SU-DHL-6 (cell line): ENCODE data around the gene CD70.
A peak's percentile ranks its signal among the peaks of the same experiment; 100 is the strongest.

ENCODE experiments used
- H2AFZ ChIP-seq: fragments of 200-600 bp; sonication (generic); 2 replicates; pipeline ENCODE4 v1.6.1; 2014; ENCODE audit warnings: low read depth, mild to moderate bottlenecking, moderate library complexity, mixed read lengths, antibody characterized with exemption, low read length; ENCODE audit not compliant: severe bottlenecking
- H3F3A ChIP-seq: fragments of 200-600 bp; shearing (Covaris generic); 2 replicates; pipeline ENCODE4 v1.6.0; 2016; ENCODE audit warnings: antibody characterized with exemption, mild to moderate bottlenecking; ENCODE audit not compliant: insufficient read depth
- H3K27ac ChIP-seq: fragments of 200-600 bp; sonication (generic); 2 replicates; pipeline ENCODE4 v1.5.1; 2016; ENCODE audit warnings: low read depth, mild to moderate bottlenecking, low read length, moderate library complexity, mixed read lengths
- H3K27me3 ChIP-seq: fragments of 200-600 bp; sonication (generic), shearing (Covaris generic); 2 replicates; pipeline ENCODE4 v1.6.0; 2014; ENCODE audit warnings: mild to moderate bottlenecking, low read length
- H3K36me3 ChIP-seq: fragments of 200-600 bp; sonication (generic); 2 replicates; pipeline ENCODE4 v1.6.1; 2014; ENCODE audit warnings: mild to moderate bottlenecking, low read length, mixed read lengths
- H3K4me2 ChIP-seq: fragments of 300-600, 200-600 bp; shearing (Covaris generic), sonication (generic); 2 replicates; pipeline ENCODE4 v1.6.0; 2014; ENCODE audit warnings: low read length, low read depth, mild to moderate bottlenecking; ENCODE audit not compliant: poor library complexity, severe bottlenecking
- H3K4me3 ChIP-seq: fragments of 200-600 bp; sonication (generic); 2 replicates; pipeline ENCODE4 v1.5.1; 2014; ENCODE audit warnings: antibody characterized with exemption, low read length, mild to moderate bottlenecking, mixed read lengths; ENCODE audit not compliant: insufficient read depth, poor library complexity, severe bottlenecking
- H3K79me2 ChIP-seq: fragments of 200-600 bp; sonication (generic); 2 replicates; pipeline ENCODE4 v1.6.1; 2014; ENCODE audit warnings: mild to moderate bottlenecking, low read length, moderate library complexity; ENCODE audit not compliant: insufficient read depth
- H3K9ac ChIP-seq: fragments of 200-600 bp; sonication (generic); 2 replicates; pipeline ENCODE4 v1.7.0; 2014; ENCODE audit warnings: mild to moderate bottlenecking, low read length
- H3K9me2 ChIP-seq: fragments of 200-600 bp; sonication (generic); replicated peaks from 2 replicates; pipeline ENCODE4 v1.6.1; 2014; ENCODE audit warnings: low read length; ENCODE audit not compliant: insufficient read depth
- H3K9me3 ChIP-seq: fragments of 200-600 bp; sonication (generic); 2 replicates; pipeline ENCODE4 v1.6.1; 2014; ENCODE audit warnings: low read length, mixed read lengths; ENCODE audit not compliant: insufficient read depth
- H4K20me1 ChIP-seq: fragments of 200-600 bp; sonication (generic); 2 replicates; pipeline ENCODE4 v1.6.1; 2014; ENCODE audit warnings: low read depth, mild to moderate bottlenecking, antibody characterized with exemption, low read length, moderate library complexity, mixed read lengths
- EZH2phosphoT487 ChIP-seq: fragments of 200-600 bp; sonication (generic), shearing (Covaris generic); conservative IDR thresholded peaks from 2 replicates; pipeline ENCODE4 v1.6.1; 2018; ENCODE audit warnings: mild to moderate bottlenecking, antibody characterized with exemption, low read length, moderate library complexity, mixed read lengths
- TF ChIP-seq, protein P1 (sequence below): fragments of 200-600 bp; sonication (generic); IDR thresholded peaks from one replicate; pipeline ENCODE4 v1.5.1; 2017; ENCODE audit warnings: antibody characterized with exemption, mild to moderate bottlenecking, low read length, moderate library complexity; ENCODE audit not compliant: insufficient read depth, poor library complexity, severe bottlenecking

Gene CD70

DNA sequence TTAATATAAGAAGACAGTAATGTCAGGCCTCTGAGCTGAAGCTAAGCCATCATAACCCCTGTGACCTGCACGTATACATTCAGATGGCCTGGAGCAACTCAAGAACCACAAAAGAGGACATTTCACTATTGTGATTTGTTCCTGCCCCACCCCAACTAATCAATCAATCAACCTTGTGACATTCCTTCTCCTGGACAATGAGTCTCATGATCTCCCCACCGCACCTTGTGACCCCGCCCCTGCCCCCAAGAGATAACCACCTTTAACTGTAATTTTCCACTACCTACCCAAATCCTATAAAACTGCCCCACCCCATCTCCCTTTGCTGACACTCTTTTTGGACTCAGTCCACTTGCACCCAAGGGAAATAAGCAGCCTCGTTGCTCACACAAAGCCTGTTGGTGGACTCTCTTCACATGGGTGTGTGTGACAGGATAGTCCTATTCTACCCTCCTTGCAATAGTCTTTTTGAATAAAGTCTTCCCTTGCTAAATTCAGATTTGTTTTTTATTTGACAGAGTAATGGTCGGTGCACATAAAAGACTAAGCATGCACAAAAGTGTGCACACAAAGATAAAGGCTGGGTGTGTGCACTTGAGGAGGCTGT, 14.0 kb downstream of the CD70 start:
- no peak for TF ChIP-seq EZH2phosphoT487
- TF ChIP-seq, protein P1, sequence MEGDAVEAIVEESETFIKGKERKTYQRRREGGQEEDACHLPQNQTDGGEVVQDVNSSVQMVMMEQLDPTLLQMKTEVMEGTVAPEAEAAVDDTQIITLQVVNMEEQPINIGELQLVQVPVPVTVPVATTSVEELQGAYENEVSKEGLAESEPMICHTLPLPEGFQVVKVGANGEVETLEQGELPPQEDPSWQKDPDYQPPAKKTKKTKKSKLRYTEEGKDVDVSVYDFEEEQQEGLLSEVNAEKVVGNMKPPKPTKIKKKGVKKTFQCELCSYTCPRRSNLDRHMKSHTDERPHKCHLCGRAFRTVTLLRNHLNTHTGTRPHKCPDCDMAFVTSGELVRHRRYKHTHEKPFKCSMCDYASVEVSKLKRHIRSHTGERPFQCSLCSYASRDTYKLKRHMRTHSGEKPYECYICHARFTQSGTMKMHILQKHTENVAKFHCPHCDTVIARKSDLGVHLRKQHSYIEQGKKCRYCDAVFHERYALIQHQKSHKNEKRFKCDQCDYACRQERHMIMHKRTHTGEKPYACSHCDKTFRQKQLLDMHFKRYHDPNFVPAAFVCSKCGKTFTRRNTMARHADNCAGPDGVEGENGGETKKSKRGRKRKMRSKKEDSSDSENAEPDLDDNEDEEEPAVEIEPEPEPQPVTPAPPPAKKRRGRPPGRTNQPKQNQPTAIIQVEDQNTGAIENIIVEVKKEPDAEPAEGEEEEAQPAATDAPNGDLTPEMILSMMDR = no peak
- Histone ChIP-seq H3K9ac (peak overlapping the region; percentile 63), H3K4me3 (no peak overlapping the region)

DNA sequence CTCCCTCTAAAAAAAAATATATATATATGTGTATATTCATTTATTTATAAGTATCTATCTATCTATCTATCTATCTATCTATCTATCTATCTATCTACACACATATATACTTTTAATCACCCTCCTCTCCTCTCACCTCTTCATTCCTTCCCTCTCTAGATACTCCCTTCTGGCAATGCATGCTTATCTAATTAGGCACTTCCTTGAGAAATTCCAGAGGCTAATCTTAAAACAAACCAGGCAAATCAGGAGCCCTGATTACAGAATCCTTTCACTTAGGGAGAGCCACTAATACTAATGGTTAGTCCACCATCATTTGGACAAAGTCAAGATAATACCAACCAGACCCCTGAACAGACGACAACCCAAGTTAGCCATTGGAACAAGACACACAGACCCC, 17.6 kb downstream of the CD70 start:
- Histone ChIP-seq H3K36me3 (no peaks in the 10 kb centered on the region), H3K4me3 (no peak overlapping the region), H3K9ac (no peak overlapping the region), H3K27ac (no peak overlapping the region), H3K9me3 (no peaks in the 10 kb centered on the region), H2AFZ (no peak overlapping the region), H3F3A (peaks cover 10% of the 10 kb centered on the region), H3K79me2 (no peaks in the 10 kb centered on the region), H3K27me3 (no peaks in the 10 kb centered on the region), H3K9me2 (no peaks in the 10 kb centered on the region), H3K4me2 (no peak overlapping the region), H4K20me1 (no peaks in the 10 kb centered on the region)
- TF ChIP-seq EZH2phosphoT487 = no peak
- TF ChIP-seq, protein P1 = no peak

More for the DNA sequence above, 14.0 kb downstream of the CD70 start:
- no peaks in the 10 kb centered on the region for H3K79me2 ChIP-seq
- H3K9me2 ChIP-seq = no peaks in the 10 kb centered on the region
- H4K20me1 ChIP-seq = no peaks in the 10 kb centered on the region
- H2AFZ ChIP-seq = no peak overlapping the region
- no peaks in the 10 kb centered on the region for H3K27me3 ChIP-seq
- H3K36me3 ChIP-seq = no peaks in the 10 kb centered on the region
- H3K27ac ChIP-seq = peak overlapping the region; percentile 98
- no peaks in the 10 kb centered on the region for H3K9me3 ChIP-seq
- peaks cover 10% of the 10 kb centered on the region for H3F3A ChIP-seq
- peak overlapping the region; percentile 64 for H3K4me2 ChIP-seq

DNA sequence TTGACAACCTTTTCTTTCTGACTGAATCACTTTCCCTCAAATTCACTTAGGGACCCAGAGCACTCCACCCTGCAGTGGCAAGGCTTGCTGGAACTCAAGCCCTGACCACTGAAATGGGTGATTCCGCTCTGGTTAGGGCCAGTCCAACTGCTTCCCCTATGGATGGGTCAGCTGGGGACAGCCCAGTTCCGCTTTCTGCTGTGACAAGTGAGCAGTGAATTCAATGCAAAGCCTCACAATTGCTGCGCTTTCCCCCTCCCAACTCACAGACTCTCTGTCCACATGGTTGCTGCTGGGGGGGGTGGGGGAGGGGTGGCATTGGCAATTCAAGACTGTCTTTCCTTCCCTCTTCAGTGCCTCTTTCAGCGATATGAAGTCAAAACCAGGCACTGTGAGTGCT, 18.7 kb downstream of the CD70 start:
- no peak overlapping the region for H2AFZ ChIP-seq
- no peak overlapping the region for H3K27ac ChIP-seq

More for the DNA sequence above, 18.7 kb downstream of the CD70 start:
- Histone ChIP-seq H3K9me2 (no peaks in the 10 kb centered on the region), H3K27me3 (no peaks in the 10 kb centered on the region), H3K4me2 (no peak overlapping the region), H3K9me3 (peaks cover 8% of the 10 kb centered on the region), H3K36me3 (no peaks in the 10 kb centered on the region), H3F3A (peaks cover 3% of the 10 kb centered on the region), H4K20me1 (no peaks in the 10 kb centered on the region), H3K4me3 (no peak overlapping the region), H3K79me2 (no peaks in the 10 kb centered on the region), H3K9ac (no peak overlapping the region)
- no peak for TF ChIP-seq EZH2phosphoT487
- TF ChIP-seq, protein P1 = no peak
